Stomach (tissue), 4 donors: Measurements from ENCODE around the gene HSD11B1L.

Experiments
- EP300 ChIP-seq: sonication (generic); formaldehyde crosslinking; IDR thresholded peaks from one replicate; pipeline ENCODE4 v1.6.1; 2017; ENCODE audit warnings: antibody characterized with exemption
- POLR2A ChIP-seq, 4 donors: fragments of 450-650 bp; IDR thresholded peaks; one replicate each; pipeline ENCODE4 v1.6.1; 2016; ENCODE audit warnings: antibody characterized with exemption in 4 of 4, control low read depth in 2 of 4, mild to moderate bottlenecking in 1 of 4, moderate library complexity in 1 of 4
- TF ChIP-seq, protein P1 (sequence below), 7 experiments: fragments of 450-650 bp in 4 of 7; fragments of 200-600 bp in 3 of 7; sonication (generic) in 3 of 7; IDR thresholded peaks; one replicate each; pipeline ENCODE4 v1.5.1; 2016 to 2019; ENCODE audit warnings: antibody characterized with exemption in 7 of 7, control low read depth in 2 of 7, mild to moderate bottlenecking in 1 of 7

DNA sequence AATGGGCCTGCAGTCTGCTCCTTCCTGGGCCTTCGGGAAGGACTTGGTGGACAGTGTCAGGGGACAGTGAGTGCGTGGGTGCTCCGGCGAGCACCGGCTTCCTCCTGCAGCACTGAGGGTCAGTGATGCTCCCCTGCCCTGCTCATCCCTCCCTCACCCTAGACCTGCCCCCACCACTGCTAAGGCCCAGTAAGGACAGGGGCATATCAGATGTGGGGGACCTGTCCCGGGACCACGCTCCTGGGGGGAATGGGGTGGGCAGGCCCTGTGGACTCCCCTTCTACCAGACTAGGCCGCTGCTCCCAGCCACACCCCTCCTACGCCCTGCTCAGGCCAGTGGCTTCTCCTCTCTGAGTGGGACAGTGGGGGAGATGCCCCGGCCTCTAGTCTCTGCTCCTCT is 3.7 kb upstream of the HSD11B1L start:
- TF ChIP-seq POLR2A (IDR thresholded peaks at IDR 0.05) (no peak), EP300 (no peak)
- TF ChIP-seq, protein P1, sequence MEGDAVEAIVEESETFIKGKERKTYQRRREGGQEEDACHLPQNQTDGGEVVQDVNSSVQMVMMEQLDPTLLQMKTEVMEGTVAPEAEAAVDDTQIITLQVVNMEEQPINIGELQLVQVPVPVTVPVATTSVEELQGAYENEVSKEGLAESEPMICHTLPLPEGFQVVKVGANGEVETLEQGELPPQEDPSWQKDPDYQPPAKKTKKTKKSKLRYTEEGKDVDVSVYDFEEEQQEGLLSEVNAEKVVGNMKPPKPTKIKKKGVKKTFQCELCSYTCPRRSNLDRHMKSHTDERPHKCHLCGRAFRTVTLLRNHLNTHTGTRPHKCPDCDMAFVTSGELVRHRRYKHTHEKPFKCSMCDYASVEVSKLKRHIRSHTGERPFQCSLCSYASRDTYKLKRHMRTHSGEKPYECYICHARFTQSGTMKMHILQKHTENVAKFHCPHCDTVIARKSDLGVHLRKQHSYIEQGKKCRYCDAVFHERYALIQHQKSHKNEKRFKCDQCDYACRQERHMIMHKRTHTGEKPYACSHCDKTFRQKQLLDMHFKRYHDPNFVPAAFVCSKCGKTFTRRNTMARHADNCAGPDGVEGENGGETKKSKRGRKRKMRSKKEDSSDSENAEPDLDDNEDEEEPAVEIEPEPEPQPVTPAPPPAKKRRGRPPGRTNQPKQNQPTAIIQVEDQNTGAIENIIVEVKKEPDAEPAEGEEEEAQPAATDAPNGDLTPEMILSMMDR (IDR thresholded peaks at IDR 0.05), result no peak
